ENCODE measurements around the gene TTLL4. TPM values are rescaled to one million over a fixed set of nuclear protein-coding genes. Genes with fewer than 3 reads are reported as not detected.

Gene TTLL4
- total and polyA plus RNA-seq, 9 donors: 9.7 to 25.5 (median 20.7) TPM

DNA sequence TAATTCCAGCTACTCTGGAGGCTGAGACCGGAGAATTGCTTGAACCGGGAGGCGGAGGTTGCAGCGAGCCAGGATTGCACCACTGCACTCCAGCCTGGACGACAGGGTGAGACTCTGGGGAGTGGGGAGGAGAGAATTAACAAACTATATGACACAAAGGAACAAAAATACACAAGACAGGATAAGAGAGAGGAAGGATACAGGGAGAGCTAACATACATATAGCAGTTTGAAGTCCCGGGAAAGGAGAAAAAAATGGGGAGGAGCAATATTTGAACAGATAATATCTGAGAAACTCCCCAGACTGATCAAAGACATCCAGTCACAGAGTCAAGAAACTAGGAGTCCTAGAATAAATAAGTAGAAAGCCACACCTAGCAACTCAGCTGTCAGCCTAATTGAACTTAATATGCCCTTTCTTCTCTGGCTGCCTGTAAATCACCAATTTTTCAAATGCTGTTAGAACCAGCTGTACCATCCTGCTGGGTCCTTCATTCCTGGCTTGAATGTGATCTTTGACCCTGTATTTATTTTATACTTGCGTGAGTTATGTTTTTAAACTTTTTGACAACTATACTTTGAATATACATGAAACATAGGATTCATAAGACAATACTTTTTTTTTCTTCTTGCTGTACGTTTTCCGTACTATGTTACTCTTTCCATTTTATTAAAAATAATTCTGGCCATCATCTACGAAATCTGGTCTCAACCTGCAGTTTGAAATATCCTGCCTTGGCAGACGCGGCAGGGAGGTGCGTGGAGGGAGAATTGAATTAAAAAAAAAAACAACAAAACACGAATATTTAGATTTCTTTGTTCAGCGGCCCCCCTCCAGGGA is 70.4 kb downstream of the TTLL4 start:
- peak; percentile 45 for DNase-seq
- no peaks in the 10 kb centered on the region for H3K36me3 ChIP-seq (ENCODE audit: control insufficient read depth, insufficient read depth, low read length)
- H3K4me1 ChIP-seq (ENCODE audit: control insufficient read depth, insufficient read depth, low read length): peaks cover 17% of the 10 kb centered on the region
- H3K27me3 ChIP-seq (ENCODE audit: control insufficient read depth, insufficient read depth, low read length): no peaks in the 10 kb centered on the region
- no CpG with 5 or more reads among the region's 15 CpGs for WGBS (ENCODE audit: insufficient coverage)
- peak overlapping the region; percentile 75 for H3K4me3 ChIP-seq (ENCODE audit: low read length)
- no peaks in the 10 kb centered on the region for H3K9me3 ChIP-seq (replicated peaks; ENCODE audit: control insufficient read depth, low read depth, low read length)
- peak overlapping the region; percentile 92 for H3K27ac ChIP-seq (ENCODE audit: low read length)

GRCh38 chr2:218781691-218782527 is 71.3 kb downstream of the TTLL4 start, which contains the start of gene CYP27A1:
CYP27A1 (plus strand) TSS chr2:218782147; CDS start chr2:218782183, 36 bp downstream.
- Histone ChIP-seq H3K9me3 (replicated peaks; ENCODE audit: control insufficient read depth, low read depth, low read length) (no peaks in the 10 kb centered on the region), H3K27me3 (ENCODE audit: control insufficient read depth, insufficient read depth, low read length) (no peaks in the 10 kb centered on the region), H3K36me3 (ENCODE audit: control insufficient read depth, insufficient read depth, low read length) (no peaks in the 10 kb centered on the region), H3K27ac (ENCODE audit: low read length) (peak within 1 kb of the TSS; percentile 92), H3K4me3 (ENCODE audit: low read length) (peak within 1 kb of the TSS; percentile 75), H3K4me1 (ENCODE audit: control insufficient read depth, insufficient read depth, low read length) (peaks cover 17% of the 10 kb centered on the region)
- peak; percentile 78 for DNase-seq
- under 1% methylated on average over 75 of the region's 76 CpGs for WGBS (ENCODE audit: insufficient coverage)

DNA sequence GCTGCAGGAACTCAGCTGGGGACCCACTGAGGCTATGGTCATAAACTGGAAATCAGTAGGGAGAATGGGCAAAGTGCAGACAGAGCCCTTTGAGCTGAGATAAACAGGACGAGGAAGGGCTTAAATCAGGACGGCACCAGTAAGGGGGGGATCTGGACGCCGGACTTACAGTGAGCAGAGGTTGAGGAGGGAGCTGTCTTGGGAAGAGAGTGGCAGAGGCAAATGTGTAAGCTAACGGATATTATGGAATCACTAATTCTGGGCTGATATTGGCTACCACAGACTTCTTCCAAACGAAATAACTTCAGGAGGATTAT is 71.9 kb downstream of the TTLL4 start:
- Histone ChIP-seq H3K4me1 (ENCODE audit: control insufficient read depth, insufficient read depth, low read length) (peaks cover 17% of the 10 kb centered on the region), H3K36me3 (ENCODE audit: control insufficient read depth, insufficient read depth, low read length) (no peaks in the 10 kb centered on the region), H3K4me3 (ENCODE audit: low read length) (peak overlapping the region; percentile 75), H3K9me3 (replicated peaks; ENCODE audit: control insufficient read depth, low read depth, low read length) (no peaks in the 10 kb centered on the region), H3K27me3 (ENCODE audit: control insufficient read depth, insufficient read depth, low read length) (no peaks in the 10 kb centered on the region), H3K27ac (ENCODE audit: low read length) (peak overlapping the region; percentile 92)
- peak; percentile 30 for DNase-seq
- WGBS (ENCODE audit: insufficient coverage): 7% methylated on average over 4 of the region's 6 CpGs

DNA sequence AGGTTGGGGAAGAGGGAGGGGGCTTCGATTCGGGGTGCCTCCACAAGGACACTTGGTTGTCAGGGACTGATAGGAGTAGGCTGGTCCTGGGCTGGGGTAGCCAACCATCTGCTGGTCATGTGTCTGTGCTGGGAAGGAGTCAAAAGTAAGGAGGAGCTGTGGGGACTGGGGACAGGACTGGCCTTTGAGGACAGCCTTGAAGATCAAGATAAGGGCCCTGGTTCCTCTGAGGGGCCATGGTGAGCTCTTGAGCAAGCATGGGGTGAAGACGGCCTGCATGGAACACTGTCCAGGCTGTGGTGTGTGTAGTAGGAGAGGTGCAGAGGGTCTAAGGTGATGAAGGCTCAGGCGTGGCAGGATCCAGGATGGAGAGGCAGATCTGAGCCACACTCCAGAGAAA is 73.1 kb downstream of the TTLL4 start:
- no peak overlapping the region for H3K4me3 ChIP-seq (ENCODE audit: low read length)
- no peaks in the 10 kb centered on the region for H3K27me3 ChIP-seq (ENCODE audit: control insufficient read depth, insufficient read depth, low read length)
- peaks cover 6% of the 10 kb centered on the region for H3K36me3 ChIP-seq (ENCODE audit: control insufficient read depth, insufficient read depth, low read length)
- H3K4me1 ChIP-seq (ENCODE audit: control insufficient read depth, insufficient read depth, low read length): peaks cover 17% of the 10 kb centered on the region
- WGBS (ENCODE audit: insufficient coverage): 88% methylated on average over 4 of the region's 4 CpGs
- H3K27ac ChIP-seq (ENCODE audit: low read length): no peak overlapping the region
- no peak for DNase-seq
- H3K9me3 ChIP-seq (replicated peaks; ENCODE audit: control insufficient read depth, low read depth, low read length): peaks cover 7% of the 10 kb centered on the region

GRCh38 chr2:218785103-218785502 is 74.5 kb downstream of the TTLL4 start:
- no CpG with 5 or more reads among the region's 1 CpG for WGBS (ENCODE audit: insufficient coverage)
- Histone ChIP-seq H3K36me3 (ENCODE audit: control insufficient read depth, insufficient read depth, low read length) (peaks cover 6% of the 10 kb centered on the region), H3K4me1 (ENCODE audit: control insufficient read depth, insufficient read depth, low read length) (peaks cover 17% of the 10 kb centered on the region), H3K27ac (ENCODE audit: low read length) (no peak overlapping the region), H3K27me3 (ENCODE audit: control insufficient read depth, insufficient read depth, low read length) (no peaks in the 10 kb centered on the region), H3K4me3 (ENCODE audit: low read length) (no peak overlapping the region), H3K9me3 (replicated peaks; ENCODE audit: control insufficient read depth, low read depth, low read length) (peaks cover 7% of the 10 kb centered on the region)
- DNase-seq: no peak

DNA sequence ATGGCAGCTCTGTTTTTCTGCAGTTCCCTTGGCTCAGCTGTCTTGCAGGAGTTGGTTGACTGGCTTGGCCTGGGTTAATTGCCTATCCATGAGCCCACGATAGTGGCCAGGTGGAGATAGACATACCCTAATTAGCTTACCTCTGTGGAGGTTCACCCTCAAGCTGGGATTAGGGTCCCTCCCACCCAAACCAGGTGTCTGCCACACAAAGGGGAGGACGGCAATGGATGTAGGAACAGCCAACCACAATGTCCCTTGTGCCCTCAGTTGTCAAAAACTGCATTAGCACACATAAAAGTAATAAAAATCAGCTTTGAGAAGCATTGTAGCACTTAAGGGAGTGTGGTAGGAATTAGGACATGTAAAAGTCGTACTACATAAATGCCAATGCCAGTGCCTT is 75.5 kb downstream of the TTLL4 start:
- WGBS (ENCODE audit: insufficient coverage): 100% methylated on average over 1 of the region's 3 CpGs
- Histone ChIP-seq H3K27ac (ENCODE audit: low read length) (no peak overlapping the region), H3K9me3 (replicated peaks; ENCODE audit: control insufficient read depth, low read depth, low read length) (peaks cover 7% of the 10 kb centered on the region), H3K4me1 (ENCODE audit: control insufficient read depth, insufficient read depth, low read length) (peaks cover 12% of the 10 kb centered on the region), H3K36me3 (ENCODE audit: control insufficient read depth, insufficient read depth, low read length) (peaks cover 6% of the 10 kb centered on the region), H3K27me3 (ENCODE audit: control insufficient read depth, insufficient read depth, low read length) (no peaks in the 10 kb centered on the region), H3K4me3 (ENCODE audit: low read length) (no peak overlapping the region)
- no peak for DNase-seq

- WGBS (ENCODE audit: insufficient coverage): no CpG with 5 or more reads among the region's 2 CpGs
- no peak overlapping the region for H3K4me3 ChIP-seq (ENCODE audit: low read length)
- peaks cover 3% of the 10 kb centered on the region for H3K4me1 ChIP-seq (ENCODE audit: control insufficient read depth, insufficient read depth, low read length)
- DNase-seq: no peak
- H3K36me3 ChIP-seq (ENCODE audit: control insufficient read depth, insufficient read depth, low read length): peaks cover 6% of the 10 kb centered on the region
- peaks cover 7% of the 10 kb centered on the region for H3K9me3 ChIP-seq (replicated peaks; ENCODE audit: control insufficient read depth, low read depth, low read length)
- no peak overlapping the region for H3K27ac ChIP-seq (ENCODE audit: low read length)
- H3K27me3 ChIP-seq (ENCODE audit: control insufficient read depth, insufficient read depth, low read length): no peaks in the 10 kb centered on the region
Measured at GRCh38 chr2:218788529-218789255, 78.1 kb downstream of the TTLL4 start.

- DNase-seq: no peak
- Histone ChIP-seq H3K27me3 (ENCODE audit: control insufficient read depth, insufficient read depth, low read length) (no peaks in the 10 kb centered on the region), H3K36me3 (ENCODE audit: control insufficient read depth, insufficient read depth, low read length) (peaks cover 6% of the 10 kb centered on the region), H3K27ac (ENCODE audit: low read length) (no peak overlapping the region), H3K4me3 (ENCODE audit: low read length) (no peak overlapping the region), H3K9me3 (replicated peaks; ENCODE audit: control insufficient read depth, low read depth, low read length) (peaks cover 7% of the 10 kb centered on the region), H3K4me1 (ENCODE audit: control insufficient read depth, insufficient read depth, low read length) (no peaks in the 10 kb centered on the region)
- no CpG with 5 or more reads among the region's 1 CpG for WGBS (ENCODE audit: insufficient coverage)
Measured at GRCh38 chr2:218792433-218792832, 81.8 kb downstream of the TTLL4 start.

DNA sequence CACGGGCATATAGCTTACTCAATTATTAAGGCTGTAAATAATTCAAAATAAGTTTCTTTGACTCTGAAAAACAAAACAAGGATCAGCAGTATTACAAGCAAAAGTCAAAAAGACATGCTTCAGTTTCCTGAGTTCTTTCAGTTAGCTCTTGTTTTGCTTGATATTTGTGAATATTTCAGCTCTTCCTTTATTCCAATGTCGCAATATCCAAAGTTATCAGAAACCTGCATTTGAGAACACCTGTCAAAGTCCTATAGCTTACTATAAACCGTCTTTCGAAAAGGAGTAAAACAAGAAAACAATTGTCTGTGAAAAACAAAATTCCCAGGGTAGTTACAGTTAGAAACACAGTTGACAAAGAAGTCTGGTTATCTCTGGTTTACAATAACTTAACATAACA is 86.1 kb downstream of the TTLL4 start:
- H3K27me3 ChIP-seq (ENCODE audit: control insufficient read depth, insufficient read depth, low read length): peaks cover 3% of the 10 kb centered on the region
- no peaks in the 10 kb centered on the region for H3K9me3 ChIP-seq (replicated peaks; ENCODE audit: control insufficient read depth, low read depth, low read length)
- H3K4me3 ChIP-seq (ENCODE audit: low read length): no peak overlapping the region
- no peak for DNase-seq
- no peak overlapping the region for H3K27ac ChIP-seq (ENCODE audit: low read length)
- no peaks in the 10 kb centered on the region for H3K36me3 ChIP-seq (ENCODE audit: control insufficient read depth, insufficient read depth, low read length)
- WGBS (ENCODE audit: insufficient coverage): no CpG with 5 or more reads among the region's 4 CpGs
- H3K4me1 ChIP-seq (ENCODE audit: control insufficient read depth, insufficient read depth, low read length): no peaks in the 10 kb centered on the region

All from muscle of leg (tissue), 11 donors.